Large intestine (tissue), 3 donors: ENCODE data around the gene ITGA8. TPM values are rescaled to one million over a fixed set of nuclear protein-coding genes. Genes with fewer than 3 reads are reported as not detected.

ENCODE experiments used
- DNase-seq, 2 donors: peaks; one replicate each; pipeline versions ENCODE4 v3.0.0 to v3.0.0-alpha.2; 2013
- H3K27ac ChIP-seq: one replicate; pipeline ENCODE4 v1.5.1; 2013; ENCODE audit warnings: low read length
- H3K27me3 ChIP-seq: 2 replicates; pipeline ENCODE4 v1.6.1; 2013; ENCODE audit warnings: low read length; ENCODE audit not compliant: control insufficient read depth, insufficient read depth
- H3K36me3 ChIP-seq: 2 replicates; pipeline ENCODE4 v1.6.1; 2013; ENCODE audit warnings: low read length; ENCODE audit not compliant: control insufficient read depth, insufficient read depth
- H3K4me1 ChIP-seq: one replicate; pipeline ENCODE4 v1.6.1; 2013; ENCODE audit warnings: low read length; ENCODE audit not compliant: control insufficient read depth, insufficient read depth
- H3K4me3 ChIP-seq: one replicate; pipeline ENCODE4 v1.5.1; 2013; ENCODE audit warnings: low read length
- H3K9me3 ChIP-seq: one replicate; pipeline ENCODE4 v1.6.1; 2013; ENCODE audit warnings: mild to moderate bottlenecking, low read depth, low read length, moderate library complexity; ENCODE audit not compliant: control insufficient read depth
- WGBS: methylation state at CpG from one replicate; pipeline ENCODE4 v1.1.5; 2013; ENCODE audit warnings: low lambda C conversion rate; ENCODE audit not compliant: insufficient coverage; 5-methylcytosine and 5-hydroxymethylcytosine counted together
- polyA plus RNA-seq: library from polyadenylated mRNA; unstranded; fragments of 120-200 nt; gene quantifications from one replicate; pipeline ENCODE4 v1.2.1, GENCODE V29; 2013

Gene ITGA8
- polyA plus RNA-seq, 1 donor, result 9.5 TPM

DNA sequence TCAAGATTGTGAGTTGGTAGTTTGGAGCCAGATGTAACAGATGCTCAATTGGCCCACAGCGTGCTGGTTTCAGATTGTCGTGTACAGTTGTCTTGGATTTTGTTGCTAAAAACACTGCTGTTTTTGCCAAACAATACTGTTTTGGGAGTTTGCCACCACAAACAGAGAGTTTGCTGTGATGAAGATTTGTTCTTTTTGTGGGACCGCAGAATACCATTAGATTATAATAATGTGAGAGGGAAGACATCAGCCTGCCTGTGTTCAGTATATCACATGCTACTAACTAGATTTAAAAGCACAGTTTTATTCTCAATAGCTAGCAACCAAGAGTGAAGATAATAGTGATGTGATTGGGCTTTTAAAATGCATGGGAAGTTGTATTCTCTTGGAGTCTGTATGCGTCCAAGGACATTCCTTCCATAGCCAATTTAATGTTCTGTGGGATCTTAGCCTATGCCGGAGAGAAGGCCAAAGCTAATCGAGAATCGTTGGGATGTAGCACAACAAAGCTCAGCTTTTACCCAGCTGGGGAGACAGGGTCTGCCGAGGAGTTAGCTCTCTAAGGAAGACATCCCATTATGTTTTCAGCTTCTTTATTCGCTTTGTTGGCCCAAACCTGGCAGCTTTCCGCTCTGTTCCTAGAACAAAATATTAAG, 18.7 kb upstream of the ITGA8 start:
- no peaks in the 10 kb centered on the region for H3K4me1 ChIP-seq
- H3K4me3 ChIP-seq, result no peak overlapping the region
- peak; percentile 43 to 54 for DNase-seq
- no peaks in the 10 kb centered on the region for H3K27me3 ChIP-seq
- no peaks in the 10 kb centered on the region for H3K9me3 ChIP-seq
- no peaks in the 10 kb centered on the region for H3K36me3 ChIP-seq
- WGBS, result no CpG with 5 or more reads among the region's 10 CpGs
- H3K27ac ChIP-seq, result no peak overlapping the region

- no peaks in the 10 kb centered on the region for H3K4me1 ChIP-seq
- no peak overlapping the region for H3K4me3 ChIP-seq
- no peak overlapping the region for H3K27ac ChIP-seq
- H3K9me3 ChIP-seq, result no peaks in the 10 kb centered on the region
- H3K27me3 ChIP-seq, result no peaks in the 10 kb centered on the region
- WGBS, result no CpG with 5 or more reads among the region's 5 CpGs
- H3K36me3 ChIP-seq, result no peaks in the 10 kb centered on the region
- DNase-seq, result no peak
These were observed 17.9 kb upstream of the ITGA8 start for GRCh38 chr10:15737656-15738055.

DNA sequence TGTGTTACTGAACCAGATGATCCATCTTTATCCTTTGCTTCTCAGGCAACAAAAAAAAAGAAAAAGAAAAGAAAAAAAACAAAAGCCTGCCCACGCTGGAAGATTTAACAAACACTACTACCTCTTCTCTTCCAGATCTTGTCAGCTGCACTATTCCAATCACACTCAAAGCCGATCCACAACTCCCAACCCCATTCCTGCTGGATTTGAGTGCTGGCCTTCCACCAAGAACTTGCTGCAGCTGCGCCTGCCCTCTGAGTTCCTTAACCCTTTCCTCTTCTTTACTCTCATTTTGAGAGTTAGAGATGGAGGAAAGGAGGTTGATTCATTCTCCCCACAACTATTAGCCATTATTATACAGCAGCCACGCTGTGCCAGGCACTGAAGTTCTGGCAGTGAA, 16.0 kb upstream of the ITGA8 start:
- 40% methylated on average over 1 of the region's 4 CpGs for WGBS
- peak in 1 of 2 donors; percentile 11 for DNase-seq
- H3K27ac ChIP-seq, result no peak overlapping the region

GRCh38 chr10:15730341-15730740, 10.6 kb upstream of the ITGA8 start:
- H3K4me3 ChIP-seq, result no peak overlapping the region
- no peak for DNase-seq
- no peaks in the 10 kb centered on the region for H3K36me3 ChIP-seq
- H3K9me3 ChIP-seq, result no peaks in the 10 kb centered on the region
- H3K27ac ChIP-seq, result no peak overlapping the region
- no peaks in the 10 kb centered on the region for H3K27me3 ChIP-seq
- no peaks in the 10 kb centered on the region for H3K4me1 ChIP-seq
- 100% methylated on average over 1 of the region's 2 CpGs for WGBS

More for the DNA sequence above, 16.0 kb upstream of the ITGA8 start:
- H3K27me3 ChIP-seq, result no peaks in the 10 kb centered on the region
- H3K4me1 ChIP-seq, result no peaks in the 10 kb centered on the region
- H3K9me3 ChIP-seq, result no peaks in the 10 kb centered on the region
- no peaks in the 10 kb centered on the region for H3K36me3 ChIP-seq
- no peak overlapping the region for H3K4me3 ChIP-seq

DNA sequence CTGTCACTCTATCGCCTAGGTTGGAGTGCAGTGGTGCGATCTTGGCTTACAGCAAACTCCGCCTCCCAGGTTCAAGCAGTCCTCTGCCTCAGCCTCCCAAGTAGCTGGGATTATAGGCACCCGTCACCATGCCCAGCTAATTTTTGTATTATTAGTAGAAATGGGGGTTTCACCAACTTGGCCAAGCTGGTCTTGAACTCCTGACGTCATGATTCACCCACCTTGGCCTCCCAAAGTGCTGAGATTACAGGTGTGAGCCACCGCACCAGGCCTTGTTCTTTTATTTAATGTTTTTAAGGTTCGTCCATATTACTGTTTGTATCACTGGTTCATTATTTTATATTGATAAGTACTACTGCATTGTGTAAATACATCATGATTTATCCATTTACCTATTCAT, 10.2 kb upstream of the ITGA8 start:
- Histone ChIP-seq H3K27ac (no peak overlapping the region), H3K27me3 (no peaks in the 10 kb centered on the region), H3K4me3 (no peak overlapping the region), H3K4me1 (no peaks in the 10 kb centered on the region), H3K36me3 (no peaks in the 10 kb centered on the region), H3K9me3 (no peaks in the 10 kb centered on the region)
- no peak for DNase-seq
- WGBS, result no CpG with 5 or more reads among the region's 7 CpGs

- peaks cover 10% of the 10 kb centered on the region for H3K27me3 ChIP-seq
- no peaks in the 10 kb centered on the region for H3K9me3 ChIP-seq
- H3K27ac ChIP-seq, result no peak overlapping the region
- no peak overlapping the region for H3K4me3 ChIP-seq
- H3K4me1 ChIP-seq, result no peaks in the 10 kb centered on the region
- DNase-seq, result no peak
- H3K36me3 ChIP-seq, result no peaks in the 10 kb centered on the region
- no CpG with 5 or more reads among the region's 1 CpG for WGBS
These were observed 6.3 kb upstream of the ITGA8 start for GRCh38 chr10:15726042-15726441.

DNA sequence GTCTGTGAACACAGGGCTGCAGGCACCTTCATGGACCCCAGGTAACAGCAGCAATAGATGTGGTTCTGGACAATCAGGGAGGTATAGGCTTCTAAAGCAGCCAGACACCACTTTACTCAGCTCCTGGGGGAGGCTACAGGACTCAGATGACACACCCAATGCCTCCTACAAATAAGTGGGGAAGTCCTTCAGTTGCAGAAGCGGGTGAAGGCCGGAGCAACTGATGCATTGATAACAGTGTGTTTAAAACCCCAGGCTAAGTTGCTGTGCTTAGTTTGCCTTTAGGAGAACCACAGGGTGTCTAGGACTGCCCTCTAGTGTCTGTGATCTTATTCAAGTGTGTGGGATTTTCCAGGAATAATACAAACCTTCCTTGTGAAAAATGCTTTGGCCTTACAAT, 5.9 kb upstream of the ITGA8 start:
- Histone ChIP-seq H3K4me3 (no peak overlapping the region), H3K27me3 (peaks cover 12% of the 10 kb centered on the region), H3K27ac (no peak overlapping the region), H3K9me3 (no peaks in the 10 kb centered on the region), H3K36me3 (no peaks in the 10 kb centered on the region), H3K4me1 (no peaks in the 10 kb centered on the region)
- peak in 1 of 2 donors; percentile 12 for DNase-seq
- WGBS, result no CpG with 5 or more reads among the region's 2 CpGs

DNA sequence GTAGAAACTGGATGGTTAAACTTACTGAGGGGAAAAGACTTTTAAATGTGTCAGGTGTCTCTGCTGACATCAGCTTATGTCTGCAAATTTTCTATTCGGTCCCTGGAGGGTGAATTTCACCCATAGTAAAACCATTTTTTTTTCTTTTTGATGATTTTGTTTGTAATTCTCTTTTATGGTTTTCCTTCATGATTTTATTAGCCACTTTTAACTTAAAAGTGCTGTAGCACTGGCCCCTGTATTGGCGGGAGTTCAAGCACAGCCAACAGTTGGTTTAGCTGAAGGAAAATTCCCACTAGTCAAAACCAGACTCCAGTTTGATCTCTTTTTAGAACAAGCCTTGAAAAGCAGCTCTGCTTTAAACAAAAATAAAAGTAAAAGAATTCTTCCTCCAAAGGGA, 5.0 kb upstream of the ITGA8 start:
- Histone ChIP-seq H3K36me3 (no peaks in the 10 kb centered on the region), H3K9me3 (no peaks in the 10 kb centered on the region), H3K27ac (no peak overlapping the region), H3K27me3 (peaks cover 16% of the 10 kb centered on the region), H3K4me3 (no peak overlapping the region), H3K4me1 (no peaks in the 10 kb centered on the region)
- DNase-seq, result no peak
- 80% methylated on average over 1 of the region's 2 CpGs for WGBS

GRCh38 chr10:15723803-15724202, 4.1 kb upstream of the ITGA8 start:
- DNase-seq, result no peak
- no peaks in the 10 kb centered on the region for H3K36me3 ChIP-seq
- no peaks in the 10 kb centered on the region for H3K9me3 ChIP-seq
- H3K4me1 ChIP-seq, result no peaks in the 10 kb centered on the region
- no peak overlapping the region for H3K4me3 ChIP-seq
- no peak overlapping the region for H3K27ac ChIP-seq
- H3K27me3 ChIP-seq, result peaks cover 25% of the 10 kb centered on the region
- WGBS, result no CpG with 5 or more reads among the region's 4 CpGs

DNA sequence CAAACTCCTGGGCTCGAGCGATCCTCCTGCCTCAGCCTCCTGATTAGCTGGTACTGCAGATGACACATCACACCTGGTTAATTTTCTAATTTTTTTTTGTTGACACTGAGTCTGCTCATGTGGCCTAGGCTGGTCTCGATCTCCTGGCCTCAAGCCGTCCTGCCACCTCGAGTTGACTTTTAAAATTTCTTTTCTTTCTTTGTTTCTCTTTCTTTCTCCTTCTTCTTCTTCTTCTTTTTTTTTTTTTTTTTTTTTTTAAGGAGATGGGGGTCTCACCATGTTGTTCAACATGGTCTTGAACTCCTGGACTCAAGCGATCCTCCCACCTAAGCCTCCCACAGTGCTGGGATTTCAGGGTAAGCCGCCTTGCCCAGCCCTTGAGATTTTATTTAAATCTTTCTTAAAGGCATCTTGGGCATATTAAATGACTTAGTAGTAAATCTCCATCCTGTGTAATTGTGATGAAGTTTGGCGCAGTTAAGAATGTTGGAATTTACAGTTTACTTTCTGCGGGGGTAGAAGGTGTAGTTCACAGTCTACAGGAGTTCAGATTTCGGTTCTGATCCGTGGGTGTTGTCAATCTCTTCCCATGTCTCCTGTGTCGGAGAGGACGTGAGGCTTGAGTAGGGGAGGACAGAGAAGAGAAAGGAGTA, 1.0 kb upstream of the ITGA8 start:
- H3K4me3 ChIP-seq, result no peak overlapping the region
- H3K9me3 ChIP-seq, result no peaks in the 10 kb centered on the region
- no peaks in the 10 kb centered on the region for H3K4me1 ChIP-seq
- no peaks in the 10 kb centered on the region for H3K36me3 ChIP-seq
- WGBS, result 93% methylated on average over 4 of the region's 13 CpGs
- no peak for DNase-seq
- H3K27me3 ChIP-seq, result peaks cover 34% of the 10 kb centered on the region
- H3K27ac ChIP-seq, result no peak overlapping the region
